Astrocyte (in vitro differentiated cells and primary cell): ENCODE data around the gene UBE2E1.

Experiments used
- CTCF ChIP-seq: IDR thresholded peaks from 2 replicates; pipeline ENCODE4 v1.5.1; 2011; ENCODE audit warnings: low read depth, mild to moderate bottlenecking, inconsistent platforms, low read length, moderate library complexity; ENCODE audit not compliant: insufficient read depth
- EZH2 ChIP-seq: IDR thresholded peaks from 2 replicates; pipeline ENCODE4 v1.6.1; 2012; ENCODE audit warnings: mild to moderate bottlenecking, low read length, inconsistent platforms; ENCODE audit not compliant: insufficient read depth

DNA sequence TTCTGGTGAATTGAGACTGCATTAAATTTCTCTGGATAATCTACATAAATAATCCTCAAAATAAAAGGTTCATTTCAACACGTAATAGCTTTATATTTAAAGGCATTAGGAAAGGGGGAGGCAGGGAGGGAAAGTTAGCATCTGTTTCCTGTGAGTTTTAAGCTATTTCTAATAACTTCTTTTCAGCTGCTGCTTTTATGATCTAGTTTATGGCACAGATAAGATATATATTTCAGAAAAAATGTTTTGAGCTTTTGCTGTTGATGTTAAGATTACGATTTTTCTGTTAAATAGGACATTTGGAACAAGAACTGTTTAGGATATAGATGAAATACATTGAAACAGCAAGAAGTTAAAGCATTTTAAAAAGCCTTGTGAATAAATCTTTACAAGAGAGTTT is 30.0 kb downstream of the UBE2E1 start:
- TF ChIP-seq CTCF (no peak), EZH2 (no peak)
